Activated naive CD8-positive, alpha-beta T cell treated with anti-CD3 and anti-CD28 coated beads, Interleukin-2, amount 50 U/mL, for 16 hours (primary cell): ENCODE results near the gene BRI3BP.
"Not testable (repeated sequence)": the region's sequence is repeated elsewhere in the genome, so short reads cannot be mapped to it uniquely, and the experiment has no call there.

Experiments used
- DNase-seq: peaks from one replicate; pipeline ENCODE4 v3.0.0-alpha.2; 2020; ENCODE audit warnings: low read depth, low spot score

BRI3BP gene

GRCh38 chr12:125065919-125066570 lies 72.6 kb downstream of the BRI3BP start:
- DNase-seq: no peak

DNA sequence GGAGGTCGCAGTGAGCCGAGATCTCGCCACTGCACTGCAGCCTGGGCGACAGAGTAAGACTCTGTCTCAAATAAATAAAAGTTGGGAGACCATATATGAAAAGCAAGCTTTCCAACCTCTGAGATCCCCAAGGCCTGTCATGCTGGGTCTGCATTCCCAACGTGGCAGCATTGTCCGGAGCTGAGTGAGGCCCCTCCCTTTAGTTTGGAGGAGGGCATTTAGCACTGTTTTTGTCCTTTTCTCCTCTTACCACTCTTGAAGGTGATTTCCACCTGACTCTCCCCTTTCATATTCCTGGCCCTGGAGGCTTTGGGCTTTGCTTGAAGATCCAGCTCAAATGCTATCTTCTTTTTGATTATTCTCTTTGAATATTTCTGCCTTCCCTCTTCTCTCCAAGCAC lies 74.9 kb downstream of the BRI3BP start:
- DNase-seq: no peak

- no peak for DNase-seq
Measured at GRCh38 chr12:125069616-125070015, 76.2 kb downstream of the BRI3BP start.

GRCh38 chr12:125070112-125070511 lies 76.7 kb downstream of the BRI3BP start:
- DNase-seq: no peak

DNA sequence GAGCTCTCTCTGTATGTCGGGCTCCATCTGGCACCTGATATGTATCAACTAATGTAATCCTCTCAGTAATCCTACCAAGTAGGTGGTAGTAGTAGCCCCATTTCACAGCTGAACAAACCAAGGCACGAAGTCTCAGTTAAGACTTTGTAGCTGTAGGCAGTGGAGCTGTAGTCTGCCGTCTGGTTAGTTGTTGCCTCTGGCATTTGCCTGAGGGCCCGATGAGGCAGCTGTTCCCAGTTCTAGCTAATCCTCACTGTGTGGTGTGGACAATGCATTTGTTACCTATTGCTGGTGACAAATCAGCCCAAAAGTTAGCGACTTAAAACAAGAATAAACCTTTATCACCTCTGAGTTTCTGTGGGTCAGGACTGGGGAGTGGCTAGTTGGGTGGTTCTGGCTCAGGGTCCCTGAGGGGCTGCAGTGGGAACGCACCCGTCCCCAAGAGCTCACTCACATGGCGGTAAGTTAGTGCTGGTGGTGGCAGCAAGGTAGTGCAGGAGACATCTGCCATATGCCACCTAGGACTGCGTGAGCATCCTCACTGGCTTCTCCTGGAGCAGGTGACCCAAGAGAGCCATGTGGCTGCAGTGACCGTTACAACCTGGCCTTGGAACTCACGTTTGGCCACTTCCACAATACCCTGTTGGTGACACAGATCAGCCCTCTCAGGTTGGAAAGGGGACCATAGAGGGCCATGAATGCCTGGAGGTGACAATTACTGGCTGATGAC lies 77.4 kb downstream of the BRI3BP start:
- DNase-seq: no peak

GRCh38 chr12:125071456-125071855 lies 78.0 kb downstream of the BRI3BP start:
- DNase-seq: no peak

- DNase-seq: no peak
Measured at GRCh38 chr12:125072496-125072895, 79.1 kb downstream of the BRI3BP start.

DNA sequence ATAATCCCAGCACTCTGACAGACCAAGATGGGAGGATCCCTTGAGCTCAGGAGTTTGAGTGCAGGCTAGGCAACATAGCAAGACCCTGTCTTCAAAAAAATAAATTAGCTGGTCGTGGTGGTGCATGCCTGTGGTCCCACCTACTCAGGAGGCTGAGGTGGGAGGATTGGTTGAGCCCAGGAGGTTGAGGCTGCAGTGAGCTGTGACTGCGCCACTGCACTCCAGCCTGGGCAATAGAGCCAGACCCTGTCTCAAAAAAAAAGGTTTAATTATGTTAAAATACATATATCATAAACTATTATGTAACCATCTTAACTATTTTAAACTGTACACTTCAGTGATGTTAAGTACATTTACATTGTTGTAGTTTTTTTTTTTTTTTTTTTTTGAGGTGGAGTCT lies 80.8 kb downstream of the BRI3BP start:
- DNase-seq: not testable (repeated sequence)

- no peak for DNase-seq
Measured at GRCh38 chr12:125076103-125076502, 82.7 kb downstream of the BRI3BP start.

- DNase-seq: no peak
Measured at GRCh38 chr12:125079084-125079483, 85.6 kb downstream of the BRI3BP start.

DNA sequence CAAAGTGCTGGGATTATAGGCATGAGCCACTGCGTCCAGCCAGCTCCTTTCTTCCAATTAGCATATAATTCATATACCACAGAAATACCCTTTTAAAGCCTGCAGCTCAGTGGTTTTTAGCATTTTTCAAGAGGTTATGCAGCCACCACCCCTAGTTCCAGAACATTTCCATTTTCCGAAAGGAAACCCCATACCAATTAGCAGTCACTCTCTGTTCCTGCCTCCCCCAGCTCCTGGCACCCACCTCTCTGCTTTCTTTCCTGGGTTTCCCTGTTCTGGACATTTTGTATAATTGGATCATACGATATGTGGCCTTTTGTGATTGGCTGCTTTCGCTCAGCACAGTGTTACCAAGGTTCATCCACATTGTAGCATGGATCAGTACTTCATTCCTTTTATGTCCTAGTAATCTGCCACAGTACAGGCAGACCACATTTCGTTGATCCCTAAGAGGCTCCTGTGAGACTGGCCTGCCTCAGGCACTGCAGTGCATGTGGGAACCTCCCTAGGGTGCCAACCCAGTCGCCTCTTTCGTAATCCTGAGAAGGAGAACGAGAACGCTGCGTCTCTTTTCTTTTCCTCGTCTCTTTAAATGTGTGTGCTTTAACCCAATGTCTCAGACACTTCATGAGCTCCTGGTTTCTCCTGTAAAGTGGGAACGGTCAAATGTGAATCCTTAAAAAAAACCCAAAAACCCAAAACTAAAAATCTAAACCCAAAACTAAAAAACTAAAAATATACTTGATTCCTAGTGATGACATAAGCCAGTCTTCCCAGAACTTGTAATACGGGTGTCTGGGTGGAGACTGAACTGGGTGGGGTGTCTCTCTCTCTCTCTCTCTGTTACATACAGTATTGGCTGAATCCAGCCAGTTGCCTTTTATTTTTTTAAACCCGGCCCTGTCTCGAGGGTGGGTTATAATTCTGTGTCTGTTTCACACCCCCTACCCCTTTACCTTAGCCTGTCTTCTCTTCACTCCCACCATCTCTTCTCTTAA lies 86.5 kb downstream of the BRI3BP start:
- DNase-seq: no peak
